SJCRH30 (cell line): ENCODE results near the gene SLC43A2. TPM values are rescaled to one million over a fixed set of nuclear protein-coding genes. Genes with fewer than 3 reads are reported as not detected.
A peak's percentile ranks its signal among the peaks of the same experiment; 100 is the strongest.

Experiments used
- DNase-seq, 2 experiments: peaks; one replicate each; pipeline ENCODE4 v3.0.0-alpha.2; 2015 to 2020
- H3K27ac ChIP-seq: fragments of 250-450 bp; sonication (Bioruptor Pico); 2 replicates; pipeline ENCODE4 v1.5.1; 2020; ENCODE audit warnings: mild to moderate bottlenecking, moderate library complexity
- H3K27me3 ChIP-seq: fragments of 250-450 bp; sonication (Bioruptor Pico); 2 replicates; pipeline ENCODE4 v1.5.1; 2020; ENCODE audit warnings: mild to moderate bottlenecking, moderate library complexity
- H3K36me3 ChIP-seq: fragments of 250-450 bp; sonication (Bioruptor Pico); 2 replicates; pipeline ENCODE4 v1.5.1; 2020; ENCODE audit warnings: mild to moderate bottlenecking, moderate library complexity
- H3K4me1 ChIP-seq: fragments of 250-450 bp; sonication (Bioruptor Pico); 2 replicates; pipeline ENCODE4 v1.5.1; 2020; ENCODE audit warnings: mild to moderate bottlenecking, moderate library complexity
- H3K4me3 ChIP-seq: fragments of 250-450 bp; sonication (Bioruptor Pico); 2 replicates; pipeline ENCODE4 v1.5.1; 2020; ENCODE audit warnings: mild to moderate bottlenecking, moderate library complexity
- H3K9me3 ChIP-seq: fragments of 250-450 bp; sonication (Bioruptor Pico); replicated peaks from 2 replicates; pipeline ENCODE4 v1.5.1; 2020; ENCODE audit warnings: mild to moderate bottlenecking, moderate library complexity
- total RNA-seq: library from RNA; depleted of rRNA; stranded (reverse); fragments of >200 nt; shearing (Covaris generic); gene quantifications from 2 replicates; pipeline ENCODE4 v1.2.3, GENCODE V29; 2014

Gene SLC43A2
- total RNA-seq, 1 experiment from 2014 or later, result 0.63 TPM

GRCh38 chr17:1559047-1560043 lies 69.3 kb downstream of the SLC43A2 start:
- no peaks in the 10 kb centered on the region for H3K9me3 ChIP-seq
- no peaks in the 10 kb centered on the region for H3K36me3 ChIP-seq
- no peak overlapping the region for H3K27ac ChIP-seq
- H3K4me1 ChIP-seq, result no peaks in the 10 kb centered on the region
- DNase-seq, result no peak
- no peaks in the 10 kb centered on the region for H3K27me3 ChIP-seq
- no peak overlapping the region for H3K4me3 ChIP-seq

- H3K9me3 ChIP-seq, result no peaks in the 10 kb centered on the region
- no peaks in the 10 kb centered on the region for H3K27me3 ChIP-seq
- no peak for DNase-seq
- no peak overlapping the region for H3K27ac ChIP-seq
- no peak overlapping the region for H3K4me3 ChIP-seq
- no peaks in the 10 kb centered on the region for H3K36me3 ChIP-seq
- no peaks in the 10 kb centered on the region for H3K4me1 ChIP-seq
Measured at GRCh38 chr17:1558401-1558800, 70.2 kb downstream of the SLC43A2 start.

GRCh38 chr17:1557355-1558095 lies 71.1 kb downstream of the SLC43A2 start:
- H3K4me3 ChIP-seq, result no peak overlapping the region
- no peak overlapping the region for H3K27ac ChIP-seq
- H3K27me3 ChIP-seq, result no peaks in the 10 kb centered on the region
- H3K36me3 ChIP-seq, result no peaks in the 10 kb centered on the region
- no peaks in the 10 kb centered on the region for H3K4me1 ChIP-seq
- H3K9me3 ChIP-seq, result no peaks in the 10 kb centered on the region
- DNase-seq, result no peak

GRCh38 chr17:1555651-1556471 lies 72.8 kb downstream of the SLC43A2 start:
- no peak overlapping the region for H3K27ac ChIP-seq
- DNase-seq, result no peak

GRCh38 chr17:1554751-1555540 lies 73.7 kb downstream of the SLC43A2 start:
- Histone ChIP-seq H3K9me3 (no peaks in the 10 kb centered on the region), H3K4me3 (no peak overlapping the region), H3K27me3 (no peaks in the 10 kb centered on the region), H3K27ac (no peak overlapping the region), H3K4me1 (no peaks in the 10 kb centered on the region), H3K36me3 (no peaks in the 10 kb centered on the region)
- DNase-seq, result no peak

More at GRCh38 chr17:1555651-1556471, 72.8 kb downstream of the SLC43A2 start:
- Histone ChIP-seq H3K36me3 (no peaks in the 10 kb centered on the region), H3K27me3 (no peaks in the 10 kb centered on the region), H3K4me1 (no peaks in the 10 kb centered on the region), H3K9me3 (no peaks in the 10 kb centered on the region), H3K4me3 (no peak overlapping the region)

- H3K27ac ChIP-seq, result no peak overlapping the region
- H3K27me3 ChIP-seq, result no peaks in the 10 kb centered on the region
- no peaks in the 10 kb centered on the region for H3K36me3 ChIP-seq
- no peaks in the 10 kb centered on the region for H3K4me1 ChIP-seq
- no peak overlapping the region for H3K4me3 ChIP-seq
- no peak for DNase-seq
- no peaks in the 10 kb centered on the region for H3K9me3 ChIP-seq
Measured at GRCh38 chr17:1553354-1554266, 75.0 kb downstream of the SLC43A2 start.

GRCh38 chr17:1552932-1553331 lies 75.7 kb downstream of the SLC43A2 start:
- H3K4me3 ChIP-seq, result no peak overlapping the region
- no peaks in the 10 kb centered on the region for H3K4me1 ChIP-seq
- H3K27ac ChIP-seq, result no peak overlapping the region
- H3K27me3 ChIP-seq, result no peaks in the 10 kb centered on the region
- DNase-seq, result peak in 1 of 2 experiments; percentile 49
- no peaks in the 10 kb centered on the region for H3K9me3 ChIP-seq
- no peaks in the 10 kb centered on the region for H3K36me3 ChIP-seq

GRCh38 chr17:1551741-1552140 lies 76.9 kb downstream of the SLC43A2 start:
- Histone ChIP-seq H3K4me1 (no peaks in the 10 kb centered on the region), H3K9me3 (no peaks in the 10 kb centered on the region), H3K27me3 (no peaks in the 10 kb centered on the region), H3K27ac (no peak overlapping the region), H3K4me3 (no peak overlapping the region), H3K36me3 (no peaks in the 10 kb centered on the region; the same call in 1 of the 2 replicates)
- DNase-seq, result no peak

- DNase-seq, result no peak
- no peak overlapping the region for H3K27ac ChIP-seq
- H3K27me3 ChIP-seq, result no peaks in the 10 kb centered on the region
- no peaks in the 10 kb centered on the region for H3K4me1 ChIP-seq
- H3K4me3 ChIP-seq, result no peak overlapping the region
- H3K9me3 ChIP-seq, result no peaks in the 10 kb centered on the region
- no peaks in the 10 kb centered on the region; the same call in 1 of the 2 replicates for H3K36me3 ChIP-seq
Measured at GRCh38 chr17:1548032-1548431, 80.6 kb downstream of the SLC43A2 start.

- DNase-seq, result no peak
- no peaks in the 10 kb centered on the region for H3K27me3 ChIP-seq
- H3K9me3 ChIP-seq, result no peaks in the 10 kb centered on the region
- H3K36me3 ChIP-seq, result no peaks in the 10 kb centered on the region; the same call in 1 of the 2 replicates
- H3K4me1 ChIP-seq, result no peaks in the 10 kb centered on the region
- no peak overlapping the region for H3K4me3 ChIP-seq
- no peak overlapping the region for H3K27ac ChIP-seq
Measured at GRCh38 chr17:1546292-1546922, 82.2 kb downstream of the SLC43A2 start.

- no peaks in the 10 kb centered on the region for H3K9me3 ChIP-seq
- H3K4me1 ChIP-seq, result no peaks in the 10 kb centered on the region
- no peak for DNase-seq
- H3K27me3 ChIP-seq, result no peaks in the 10 kb centered on the region
- H3K4me3 ChIP-seq, result no peak overlapping the region
- H3K27ac ChIP-seq, result no peak overlapping the region
- no peaks in the 10 kb centered on the region; the same call in 1 of the 2 replicates for H3K36me3 ChIP-seq
Measured at GRCh38 chr17:1545618-1546017, 83.0 kb downstream of the SLC43A2 start.

- no peak overlapping the region for H3K27ac ChIP-seq
Measured at GRCh38 chr17:1542316-1542715, 86.3 kb downstream of the SLC43A2 start.

More at GRCh38 chr17:1542316-1542715, 86.3 kb downstream of the SLC43A2 start:
- Histone ChIP-seq H3K4me1 (no peaks in the 10 kb centered on the region), H3K27me3 (no peaks in the 10 kb centered on the region), H3K36me3 (peaks cover 3% of the 10 kb centered on the region; the same call in 1 of the 2 replicates), H3K9me3 (no peaks in the 10 kb centered on the region), H3K4me3 (no peak overlapping the region)
- DNase-seq, result no peak
